ENCODE measurements around the gene CUTA.
A peak's percentile ranks its signal among the peaks of the same experiment; 100 is the strongest.

Gene CUTA

DNA sequence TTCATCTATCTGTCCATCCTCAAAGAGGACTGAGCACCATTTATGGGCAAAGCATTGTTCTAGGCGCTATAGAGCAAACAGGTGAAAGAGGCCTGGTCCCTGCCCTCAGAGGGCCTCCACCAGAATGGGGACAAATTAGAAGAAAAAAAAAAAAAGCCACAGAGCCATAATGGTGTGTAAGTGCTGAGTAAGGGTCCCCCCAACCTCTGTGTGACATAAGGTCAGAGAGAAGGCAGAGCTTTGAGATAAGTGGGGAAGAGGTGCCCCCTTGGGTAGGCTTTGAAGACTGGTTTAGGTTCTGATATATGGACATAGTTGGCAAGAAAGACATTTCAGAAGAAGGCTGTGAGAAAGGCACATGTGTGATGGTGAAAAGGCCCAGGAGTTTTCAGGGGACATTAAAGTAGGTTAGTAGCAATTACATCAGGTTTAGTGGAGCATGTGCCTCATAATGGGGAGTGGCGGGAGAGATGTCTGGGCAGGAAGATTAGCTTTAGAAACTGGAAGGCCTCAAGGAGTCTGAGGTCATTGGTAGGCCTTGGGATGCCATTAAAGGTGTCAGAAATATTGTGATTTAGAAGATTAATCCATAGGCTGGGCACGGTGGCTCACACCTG, 21.2 kb upstream of the CUTA start:
- no peak for DNase-seq

DNA sequence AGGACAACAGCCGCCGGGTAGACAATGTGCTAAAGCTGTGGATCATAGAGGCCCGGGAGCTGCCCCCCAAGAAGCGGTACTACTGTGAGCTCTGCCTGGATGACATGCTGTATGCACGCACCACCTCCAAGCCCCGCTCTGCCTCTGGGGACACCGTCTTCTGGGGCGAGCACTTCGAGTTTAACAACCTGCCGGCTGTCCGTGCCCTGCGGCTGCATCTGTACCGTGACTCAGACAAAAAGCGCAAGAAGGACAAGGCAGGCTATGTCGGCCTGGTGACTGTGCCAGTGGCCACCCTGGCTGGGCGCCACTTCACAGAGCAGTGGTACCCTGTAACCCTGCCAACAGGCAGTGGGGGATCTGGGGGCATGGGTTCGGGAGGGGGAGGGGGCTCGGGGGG, 19.8 kb upstream of the CUTA start:
- DNase-seq = no peak

DNA sequence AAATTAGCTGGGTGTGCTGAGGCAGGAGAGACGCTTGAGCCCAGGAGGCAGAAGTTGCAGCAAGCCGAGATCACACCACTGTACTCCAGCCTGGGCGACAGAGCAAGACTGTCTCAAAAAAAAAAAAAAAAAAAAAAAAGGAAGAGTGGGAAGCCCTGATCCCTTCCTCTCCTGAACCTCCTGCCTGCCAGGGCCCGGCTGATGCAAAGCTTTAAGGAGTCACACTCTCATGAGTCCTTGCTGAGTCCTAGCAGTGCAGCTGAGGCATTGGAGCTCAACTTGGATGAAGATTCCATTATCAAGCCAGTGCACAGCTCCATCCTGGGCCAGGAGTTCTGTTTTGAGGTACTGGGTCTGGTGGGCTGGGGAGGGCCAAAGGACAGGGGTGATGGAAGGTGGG, 17.1 kb upstream of the CUTA start:
- no peak for DNase-seq

DNA sequence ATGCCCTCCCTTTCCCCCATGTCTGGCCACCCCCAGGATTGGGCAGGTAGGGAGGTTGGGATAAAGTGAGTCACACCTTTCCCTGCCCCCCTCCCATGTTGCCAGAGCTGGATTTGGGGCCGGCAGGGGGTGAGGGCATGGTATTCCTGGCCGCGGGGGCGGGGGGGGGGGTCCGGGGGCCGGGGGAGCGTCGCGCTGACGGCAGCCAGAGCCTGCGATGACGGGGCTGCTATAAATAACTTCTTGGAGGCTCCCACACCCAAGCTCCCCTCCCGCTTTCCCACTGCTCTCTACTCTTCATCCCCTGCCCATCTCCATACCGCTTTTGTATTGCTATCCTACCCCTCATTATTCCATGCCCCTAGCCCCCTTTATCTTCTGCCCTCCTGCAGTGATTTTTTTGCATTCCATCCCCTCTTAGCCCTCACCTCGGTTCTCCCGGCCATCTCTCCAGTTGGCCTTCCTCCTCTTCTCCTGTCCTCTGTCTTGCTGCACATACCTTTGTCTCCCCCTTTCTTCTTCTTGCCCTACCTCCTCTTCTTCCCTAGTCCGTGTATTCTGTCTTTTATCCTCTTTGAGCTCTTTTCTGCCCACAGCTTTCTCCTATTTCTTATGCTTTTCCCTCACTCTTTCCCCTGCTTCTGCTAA, 15.8 kb upstream of the CUTA start:
- DNase-seq = no peak

DNA sequence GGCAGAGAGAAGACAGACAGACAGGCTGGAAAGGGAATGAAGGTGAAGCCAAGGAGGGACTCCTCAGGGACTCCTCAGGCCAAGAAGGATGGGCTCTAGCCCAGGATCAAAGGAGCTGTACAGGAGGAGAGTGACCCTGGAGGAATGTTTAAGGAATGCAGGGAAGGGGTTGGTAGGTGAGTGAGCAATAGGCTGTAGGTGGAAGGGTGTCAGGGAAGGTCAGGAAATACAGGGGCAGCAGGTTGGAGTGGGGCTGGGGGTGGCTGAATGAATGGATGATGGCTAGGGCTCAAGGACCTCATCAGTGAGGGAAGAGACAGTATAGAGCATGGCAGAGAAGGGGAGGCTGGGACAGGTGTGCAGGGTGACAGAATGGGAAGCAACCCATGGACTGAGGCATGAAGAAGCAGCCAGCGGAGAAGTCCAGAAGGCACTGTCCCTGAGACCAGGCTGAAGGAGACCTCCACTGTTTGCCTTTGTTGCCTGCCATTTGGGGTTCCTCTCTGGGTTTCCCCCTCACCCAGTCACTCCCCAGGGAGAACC, 15.2 kb upstream of the CUTA start:
- DNase-seq = peak; percentile 88

DNA sequence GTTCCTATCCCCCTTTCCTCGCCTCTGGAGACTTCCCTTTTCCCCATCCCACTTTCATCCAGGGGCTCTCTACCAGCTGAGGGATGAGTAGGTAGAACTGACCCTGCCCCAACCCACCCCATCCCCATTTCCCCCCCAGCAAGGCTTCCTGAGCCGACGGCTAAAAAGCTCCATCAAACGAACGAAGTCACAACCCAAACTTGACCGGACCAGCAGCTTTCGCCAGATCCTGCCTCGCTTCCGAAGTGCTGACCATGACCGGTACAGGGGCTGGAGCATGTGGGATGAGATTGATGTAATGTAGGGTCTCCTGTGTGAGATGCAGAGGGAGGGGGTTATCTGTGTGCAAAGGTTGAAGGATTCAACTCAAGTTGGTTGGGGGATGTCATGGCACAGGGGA, 14.6 kb upstream of the CUTA start:
- DNase-seq = no peak

DNA sequence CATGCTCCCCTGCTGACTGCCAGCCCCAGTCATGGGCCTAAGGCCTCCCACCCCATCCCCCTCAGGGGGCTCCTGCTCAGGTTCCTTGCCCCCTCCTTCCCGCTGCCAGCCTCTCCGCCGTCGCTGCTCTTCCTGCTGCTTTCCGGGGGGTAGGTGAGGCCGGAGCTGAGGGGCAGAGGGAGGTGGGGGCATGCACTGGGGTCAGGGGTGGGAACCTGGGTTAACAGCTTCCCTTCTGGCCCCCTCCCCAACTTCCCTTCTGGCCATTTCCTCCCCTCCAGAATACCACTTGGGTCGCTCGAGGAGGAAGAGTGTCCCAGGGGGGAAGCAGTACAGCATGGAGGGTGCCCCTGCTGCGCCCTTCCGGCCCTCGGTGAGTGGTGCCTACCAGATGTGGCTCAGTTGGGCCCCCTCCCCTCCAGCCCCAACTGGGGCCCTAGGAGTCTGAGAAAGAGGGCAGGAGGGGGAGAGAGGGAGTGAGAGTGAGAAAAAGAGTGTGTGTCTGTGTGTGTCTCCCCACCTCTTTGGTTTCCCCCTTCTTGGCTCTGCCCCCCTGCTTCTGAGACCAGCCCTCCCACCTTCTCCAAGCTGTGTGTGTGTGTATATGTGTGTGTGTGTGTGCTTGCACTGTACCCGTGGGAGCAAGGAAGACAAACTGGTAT, 14.1 kb upstream of the CUTA start:
- DNase-seq = no peak

DNA sequence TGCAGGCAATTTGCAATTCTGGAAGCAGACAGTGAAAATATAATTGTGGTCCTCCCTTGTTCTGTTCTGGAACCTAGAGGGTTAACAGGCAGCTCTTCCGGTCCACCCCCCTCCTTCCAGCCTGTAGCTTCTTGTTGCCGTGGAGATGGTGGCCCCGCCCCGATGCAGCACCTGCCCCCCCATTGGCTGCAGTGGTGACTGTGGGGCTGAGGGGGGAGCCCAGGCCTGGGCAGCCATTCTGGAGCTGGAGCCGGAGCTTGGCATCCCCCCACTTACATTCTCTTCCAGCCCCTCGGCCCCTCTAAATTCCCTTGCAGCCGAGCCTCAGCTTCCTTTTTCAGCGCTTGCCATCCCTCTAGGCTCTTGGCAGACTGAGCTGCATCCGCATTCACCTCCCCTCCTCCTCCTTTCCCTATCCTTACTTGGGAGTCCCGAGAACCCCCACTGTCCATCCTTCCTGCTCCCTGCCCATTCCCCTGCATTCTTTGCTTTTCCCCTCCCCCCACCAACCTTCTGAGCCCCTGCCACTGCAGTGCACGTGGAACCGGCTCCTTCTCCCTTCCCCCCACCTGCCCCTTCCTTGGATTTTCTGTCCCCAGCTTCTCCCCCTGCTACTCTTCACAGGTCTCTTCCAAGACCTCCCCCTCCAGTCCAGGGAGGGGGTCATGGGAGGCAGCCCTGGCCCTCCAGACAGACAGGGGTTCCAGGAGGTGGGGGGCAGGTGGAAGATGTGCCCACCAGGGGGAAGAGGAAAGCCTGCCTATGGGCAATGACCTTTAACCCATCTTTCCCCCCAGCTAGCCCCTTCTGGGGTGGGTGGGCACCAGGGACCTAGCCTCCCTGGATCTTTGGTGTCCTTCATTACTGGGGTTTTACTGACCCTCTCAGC, 13.3 kb upstream of the CUTA start:
- DNase-seq = peak; percentile 83

DNA sequence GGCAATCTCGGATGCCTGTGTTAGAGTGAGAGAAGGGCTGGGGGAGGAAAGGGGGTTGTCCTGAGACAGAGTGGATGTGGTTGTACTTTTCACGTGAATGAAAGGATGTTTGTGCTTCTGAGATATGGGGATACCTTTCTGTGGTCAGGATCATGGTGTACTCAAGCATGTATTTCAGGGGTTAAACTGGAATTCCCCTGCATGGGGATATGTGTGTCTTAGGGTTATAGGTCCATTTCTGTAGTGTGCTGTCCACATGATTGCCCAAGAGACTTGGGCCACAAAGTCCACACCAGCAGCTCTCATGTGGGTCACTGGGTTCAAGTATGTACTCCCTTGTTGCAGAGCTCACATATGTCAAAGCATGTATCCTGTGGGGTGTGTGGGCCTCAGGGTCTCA, 12.4 kb upstream of the CUTA start:
- DNase-seq = no peak

DNA sequence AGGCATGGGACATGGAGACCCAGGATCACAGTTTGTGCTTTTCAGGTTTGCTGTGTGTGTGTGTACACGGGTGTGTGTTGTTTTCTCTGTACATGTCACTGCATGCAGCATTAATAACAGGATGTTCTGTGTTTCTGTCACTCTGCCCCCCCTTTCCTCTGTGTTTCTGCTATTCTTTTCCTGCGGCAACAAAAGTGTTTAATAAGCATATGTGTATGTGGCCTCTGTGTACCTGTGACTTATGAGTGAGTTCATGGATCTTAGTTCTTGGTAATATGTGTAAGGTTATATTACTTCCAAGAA, 11.8 kb upstream of the CUTA start:
- no peak for DNase-seq

DNA sequence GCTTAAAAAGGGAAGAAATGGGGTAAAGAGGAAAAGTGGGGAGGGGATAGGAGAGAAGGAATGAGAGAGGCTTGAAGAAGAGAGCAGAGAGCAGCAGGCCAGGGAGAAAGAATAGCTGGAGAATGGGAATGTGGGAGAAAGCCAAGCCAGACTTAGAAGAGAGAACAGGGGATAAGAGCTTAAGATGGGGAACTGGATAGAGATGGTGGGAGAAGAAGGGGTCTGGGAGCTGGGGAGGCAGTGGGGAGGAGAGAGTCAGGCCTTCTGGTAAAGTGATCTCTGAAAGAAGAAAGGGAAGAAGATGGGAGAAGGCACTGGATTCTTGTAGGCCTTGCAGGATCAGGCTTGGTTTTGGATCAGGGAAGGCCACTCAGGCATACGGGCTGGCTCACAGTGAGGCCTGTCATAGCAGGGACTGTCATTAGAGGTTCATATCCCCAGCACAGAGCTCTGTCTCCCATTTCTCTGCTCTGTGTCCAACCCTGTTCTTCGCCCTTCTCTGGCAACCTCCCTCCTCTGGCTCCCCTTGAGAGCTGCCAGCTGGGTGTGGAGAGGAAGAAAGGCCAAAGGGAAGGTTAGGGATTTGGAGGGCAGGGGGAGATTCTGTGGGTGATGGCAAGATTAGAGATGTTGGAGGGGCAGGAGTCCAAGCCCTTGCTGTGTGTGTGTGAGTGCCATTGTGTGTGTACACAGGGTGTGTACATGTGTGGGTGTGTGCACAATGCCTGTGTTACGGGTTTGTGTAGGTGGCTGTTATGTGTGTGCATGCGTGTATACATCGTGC, 11.3 kb upstream of the CUTA start:
- no peak for DNase-seq

DNA sequence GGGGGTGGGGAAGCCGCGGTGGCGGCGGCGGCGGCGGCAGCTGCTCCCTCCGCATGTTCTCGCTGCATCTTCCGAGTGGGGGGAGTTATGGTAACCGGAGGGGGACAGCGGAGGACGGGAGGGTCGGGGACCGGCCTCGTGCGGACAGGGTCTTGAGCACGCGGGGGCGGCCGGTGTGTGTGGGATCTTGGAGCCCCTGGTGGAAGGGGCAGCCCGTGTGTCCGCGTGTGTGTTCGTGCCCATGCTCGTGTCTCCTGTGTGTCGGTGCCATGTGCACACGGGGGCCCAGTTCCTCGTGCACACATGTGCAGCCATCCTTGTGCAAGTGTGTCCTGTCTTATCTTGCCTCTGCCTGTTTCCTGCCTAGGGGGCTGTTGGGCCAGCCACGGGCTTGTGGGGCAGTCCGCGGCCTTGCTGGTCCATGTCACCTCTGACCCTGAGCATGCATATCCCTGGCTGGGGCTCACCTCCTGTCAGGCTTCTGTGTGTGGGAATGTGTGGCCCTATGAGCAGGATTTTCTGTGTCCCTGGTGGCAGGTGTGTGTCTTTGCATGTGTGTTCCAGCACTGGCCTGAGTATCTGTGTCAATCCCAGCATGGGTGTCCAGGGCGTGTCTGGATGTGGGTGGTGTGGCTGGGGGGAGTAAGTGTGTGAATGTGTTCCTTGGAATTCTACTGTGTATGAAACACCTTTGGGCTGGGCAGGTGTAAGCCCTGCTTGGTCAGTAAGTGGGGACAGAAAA, 10.5 kb upstream of the CUTA start:
- DNase-seq = peak; percentile 82

DNA sequence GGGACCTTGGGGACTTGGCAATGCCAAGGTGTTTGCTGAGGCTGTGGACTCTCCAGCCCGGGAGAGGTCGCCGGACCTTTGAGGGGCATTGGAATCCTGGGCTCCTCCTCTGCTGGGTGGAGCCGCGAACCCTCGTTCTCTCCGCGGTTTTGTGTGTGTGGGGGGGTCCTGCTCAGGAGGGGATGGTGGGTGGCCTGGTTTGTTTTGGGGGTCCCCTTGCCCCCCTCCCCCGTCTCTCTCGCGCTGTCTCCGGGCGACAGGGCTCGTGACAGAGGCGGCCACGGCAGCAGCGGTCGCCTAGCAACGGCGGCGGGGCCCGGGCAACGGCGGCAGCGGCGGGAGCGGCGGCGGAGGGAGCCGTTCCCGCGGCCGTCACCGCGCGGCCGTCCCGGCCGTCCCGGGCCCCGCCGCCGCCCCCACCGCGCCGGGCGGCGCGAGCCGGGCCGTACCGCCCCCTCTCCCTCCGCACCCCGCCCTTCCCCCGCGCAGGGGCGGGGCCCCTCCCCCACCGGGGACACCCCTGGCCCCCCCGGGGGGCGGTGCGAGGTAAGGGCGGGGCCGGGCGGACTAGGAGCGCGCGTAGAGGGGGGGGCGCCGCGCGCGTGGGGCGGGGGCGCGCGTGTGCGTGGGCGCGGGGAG, 9.8 kb upstream of the CUTA start:
- no peak for DNase-seq

DNA sequence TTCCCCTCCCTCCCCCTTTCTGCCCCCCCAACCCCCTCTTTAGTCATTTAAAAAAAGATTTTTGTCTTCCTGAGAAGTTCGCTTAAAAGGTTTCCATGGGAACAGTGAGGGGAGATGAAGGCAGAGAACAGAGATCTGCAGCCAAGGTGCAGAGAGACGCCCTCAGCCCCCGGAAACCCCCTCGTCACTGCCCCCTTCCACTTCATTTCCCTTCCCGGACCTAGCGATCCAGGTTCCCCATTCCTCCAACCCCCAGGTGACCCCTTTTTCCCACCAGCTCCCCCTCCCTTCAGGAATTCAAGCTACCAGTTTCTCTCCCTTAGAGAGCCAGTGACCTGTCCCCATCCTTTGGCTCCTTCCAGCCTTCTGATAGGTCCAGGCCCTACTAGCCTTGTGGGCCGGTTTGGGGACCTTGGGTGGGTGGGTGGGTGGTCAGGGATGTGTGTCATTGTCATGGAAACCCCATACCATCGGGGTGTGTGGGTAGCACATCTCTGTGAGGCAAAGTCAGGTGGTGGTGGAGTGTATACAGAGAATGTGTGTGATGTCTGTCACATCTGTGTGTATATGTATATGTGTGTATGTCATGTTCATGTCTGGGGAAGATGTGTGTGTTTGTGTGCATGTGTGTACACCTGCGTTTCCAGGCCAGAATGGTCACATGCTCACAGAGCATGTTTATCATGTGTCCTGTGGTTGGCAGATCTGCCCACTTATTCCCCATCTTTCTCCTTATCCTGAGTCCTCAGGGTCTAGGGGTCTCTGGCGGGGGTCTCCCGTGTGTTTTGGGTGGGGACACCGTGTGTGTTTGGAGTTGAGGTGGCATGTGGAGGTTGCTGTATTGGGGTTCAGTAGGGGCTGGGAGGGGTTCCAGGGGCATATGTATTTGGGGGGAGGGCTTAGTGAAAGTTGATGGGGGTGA, 8.9 kb upstream of the CUTA start:
- DNase-seq = no peak

DNA sequence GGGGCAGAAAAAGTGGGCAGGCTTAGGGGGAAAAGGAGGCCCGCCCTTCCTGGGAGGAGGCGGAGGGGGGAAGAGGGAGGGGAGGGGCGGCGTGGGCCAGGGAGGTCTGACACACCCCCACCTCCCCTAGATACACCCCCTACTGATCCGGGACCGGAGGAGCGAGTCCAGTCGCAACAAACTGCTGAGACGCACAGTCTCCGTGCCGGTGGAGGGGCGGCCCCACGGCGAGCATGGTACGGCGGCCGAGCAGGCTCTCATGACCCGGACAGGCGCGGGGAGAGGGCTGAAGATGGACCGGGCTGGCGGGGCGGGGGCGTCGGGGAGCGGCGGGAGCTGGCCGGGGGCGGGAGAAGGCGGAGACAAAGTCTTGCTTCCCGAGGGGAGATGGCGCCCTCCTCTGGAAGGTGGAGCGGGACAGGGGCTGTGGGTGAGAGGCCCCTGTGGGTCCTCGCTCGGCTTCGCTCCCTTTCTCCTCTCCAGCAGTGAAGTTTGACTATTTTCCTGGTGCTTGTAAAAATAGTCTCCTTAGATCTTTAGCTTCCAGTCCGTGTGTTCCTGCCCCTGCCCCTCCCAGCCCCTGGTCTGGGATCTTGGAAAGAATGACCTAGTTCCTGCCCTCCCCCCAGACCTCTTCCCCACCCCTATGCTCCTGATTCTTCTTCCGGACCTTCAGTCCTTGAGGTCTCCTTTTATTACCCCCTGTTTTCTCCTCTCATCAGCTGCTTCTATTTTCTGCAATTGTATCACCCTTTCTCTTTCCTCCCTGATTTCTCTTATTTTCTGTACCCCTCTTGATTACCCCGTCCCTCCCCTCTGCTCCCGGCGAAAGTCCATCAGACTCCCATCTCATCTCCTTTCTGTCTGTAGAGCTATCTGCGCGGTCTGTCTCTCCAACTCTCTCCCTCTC, 8.0 kb upstream of the CUTA start:
- DNase-seq = peak; percentile 96

DNA sequence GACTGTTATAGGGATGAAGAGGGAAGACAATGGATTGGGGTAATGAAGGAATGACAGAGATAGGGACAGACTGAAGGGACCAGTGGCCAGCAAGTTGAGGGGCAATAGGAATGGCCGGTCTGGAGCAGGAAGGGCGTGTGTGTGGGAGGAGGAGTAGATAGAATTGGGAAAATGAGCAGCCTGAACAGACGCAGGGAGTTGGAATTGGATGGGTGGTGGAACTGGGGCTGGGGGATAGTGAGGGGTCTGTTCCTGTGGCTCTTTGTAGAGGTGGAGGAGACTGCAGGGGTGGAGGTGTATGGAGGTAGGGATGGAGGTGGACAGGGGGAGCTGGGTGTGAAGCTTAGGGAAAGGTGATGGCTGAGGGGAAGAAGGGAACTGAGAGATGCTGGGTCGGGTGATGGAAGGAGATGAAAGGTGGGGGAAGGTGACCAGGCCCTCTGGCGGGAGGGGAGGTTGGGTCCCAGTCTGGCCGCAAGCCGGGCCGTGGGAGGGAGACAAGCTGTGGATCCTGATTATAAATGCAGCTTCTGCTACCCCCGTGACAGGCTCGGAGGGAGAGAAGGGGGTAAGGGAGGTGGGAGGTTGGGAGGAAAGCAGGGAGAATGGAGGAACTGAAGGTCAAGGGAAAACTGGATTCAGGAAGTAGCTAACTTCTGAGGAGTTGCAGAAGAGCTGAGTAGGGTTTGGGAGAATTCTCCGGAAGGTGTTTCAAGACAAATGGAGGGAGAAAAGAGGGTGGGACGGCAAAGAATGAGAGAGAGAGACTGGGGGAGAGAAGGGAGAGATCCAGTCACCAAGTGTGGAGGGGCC, 7.2 kb upstream of the CUTA start:
- DNase-seq = no peak

DNA sequence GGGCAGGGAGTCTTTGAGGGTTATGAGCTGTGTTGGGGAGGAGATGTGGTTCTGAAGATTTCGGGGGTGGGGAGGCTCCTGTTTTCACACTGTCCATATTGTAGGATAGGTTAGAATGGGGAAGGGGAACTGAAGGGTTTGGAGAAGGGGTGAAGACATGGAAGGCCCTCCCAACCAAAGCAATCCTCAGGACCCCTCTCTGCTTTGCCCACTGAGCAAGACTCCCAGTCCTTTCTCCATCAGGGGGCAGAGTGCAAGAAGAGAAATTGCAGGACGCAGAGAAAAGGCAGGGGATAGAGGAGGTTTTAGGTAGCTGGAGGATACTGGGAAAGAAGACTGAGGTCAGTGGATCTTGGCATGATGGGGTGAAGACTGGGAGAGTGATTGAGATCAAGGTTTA, 5.9 kb upstream of the CUTA start:
- no peak for DNase-seq

DNA sequence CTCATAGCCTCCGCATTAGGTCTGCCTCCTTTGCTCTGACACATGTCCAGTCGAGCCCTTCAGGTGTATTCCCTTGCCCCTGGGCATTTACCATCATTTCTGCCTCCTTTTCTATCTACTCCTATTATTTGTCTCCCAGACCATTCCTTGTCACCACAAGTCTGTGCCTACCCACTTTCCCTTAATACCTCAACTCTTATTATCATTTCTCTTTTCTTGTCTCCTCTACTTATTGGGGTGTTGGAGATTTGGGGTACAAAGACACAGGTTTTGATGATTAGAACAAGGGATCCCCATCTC, 3.4 kb upstream of the CUTA start:
- no peak for DNase-seq
